ENCODE results near the gene CIRBP. TPM values are rescaled to one million over a fixed set of nuclear protein-coding genes. Genes with fewer than 3 reads are reported as not detected.

CIRBP gene
- total RNA-seq, 1 experiment from 2014 or later, result 263 TPM

DNA sequence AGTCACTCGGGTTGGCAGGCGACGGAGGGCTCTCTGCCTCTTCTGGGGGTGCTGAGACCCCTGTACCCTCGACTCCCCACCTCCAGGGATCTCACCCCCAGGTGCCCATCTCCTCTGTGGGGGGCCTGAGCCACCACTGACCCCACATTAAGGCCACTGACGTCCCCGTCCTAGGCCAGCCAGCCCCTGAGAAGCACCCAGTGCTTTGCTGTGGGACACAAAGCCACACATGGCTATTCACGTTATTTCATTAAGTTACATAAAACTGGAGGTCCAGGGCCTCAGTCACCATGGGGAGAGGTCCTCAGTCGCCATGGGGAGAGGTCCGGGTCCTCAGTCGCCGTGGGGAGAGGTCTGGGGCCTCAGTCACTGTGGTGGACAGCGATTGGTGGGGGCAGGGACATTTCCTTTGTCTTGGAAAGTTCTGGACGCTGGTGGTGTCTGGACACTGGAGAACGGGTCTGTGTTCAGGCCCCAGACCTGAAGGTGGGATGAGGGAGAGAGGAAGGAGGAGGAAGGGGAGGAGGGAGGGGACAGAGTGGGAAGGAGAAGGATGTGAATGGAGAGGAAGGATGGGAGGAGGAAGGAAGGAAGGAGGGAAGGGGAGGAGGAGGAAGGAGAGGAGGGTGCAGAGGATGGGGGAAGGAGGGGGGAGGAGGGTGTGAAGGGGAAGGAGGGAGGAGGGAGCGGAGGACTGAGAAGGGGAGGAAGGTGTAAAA is 12.6 kb downstream of the CIRBP start:
- Histone ChIP-seq H2BK12ac (ENCODE audit: insufficient read length, low read depth, low read length) (no peak overlapping the region), H3K9ac (ENCODE audit: extremely low read depth, insufficient read length, low read length) (no peak overlapping the region), H3K9me3 (ENCODE audit: control insufficient read depth, low read depth, low read length) (no peaks in the 10 kb centered on the region), H3K14ac (ENCODE audit: insufficient read depth, low read length) (no peak overlapping the region), H3K4me2 (ENCODE audit: insufficient read depth, insufficient read length, low read length) (no peak overlapping the region), H3K27ac (ENCODE audit: insufficient read length, low read depth, low read length) (no peak overlapping the region), H2AK5ac (ENCODE audit: insufficient read length, low read length) (no peak overlapping the region), H2BK120ac (ENCODE audit: low read depth, low read length, poor library complexity, severe bottlenecking) (no peak overlapping the region), H4K91ac (ENCODE audit: insufficient read length, low read depth, low read length) (no peak overlapping the region), H3K4ac (ENCODE audit: low read depth, low read length) (no peak overlapping the region), H3K23me2 (ENCODE audit: insufficient read length, low read depth, low read length, poor library complexity, severe bottlenecking) (peaks cover 4% of the 10 kb centered on the region), H2BK5ac (ENCODE audit: insufficient read length, low read length) (no peak overlapping the region), H4K20me1 (ENCODE audit: control insufficient read depth, insufficient read depth, insufficient read length) (no peaks in the 10 kb centered on the region), H3K56ac (ENCODE audit: insufficient read length, low read depth, low read length) (no peak overlapping the region), H2BK15ac (ENCODE audit: low read depth, low read length) (no peak overlapping the region), H3K18ac (ENCODE audit: insufficient read length, low read depth, low read length) (no peak overlapping the region), H3K23ac (ENCODE audit: insufficient read length, low read depth, low read length) (no peak overlapping the region), H4K5ac (ENCODE audit: insufficient read length, low read depth, low read length) (no peak overlapping the region), H3K79me2 (ENCODE audit: insufficient read depth, low read length) (no peaks in the 10 kb centered on the region), H3K79me1 (ENCODE audit: insufficient read depth, low read depth, low read length, poor library complexity, severe bottlenecking) (no peaks in the 10 kb centered on the region), H4K8ac (replicated peaks; ENCODE audit: insufficient read length, low read depth, low read length) (no peak overlapping the region), H2AFZ (ENCODE audit: low read length) (no peak overlapping the region), H3K4me1 (ENCODE audit: insufficient read depth, low read length) (no peaks in the 10 kb centered on the region), H3T11ph (ENCODE audit: low read length) (no peak overlapping the region), H2BK20ac (ENCODE audit: low read depth, low read length, poor library complexity, severe bottlenecking) (no peak overlapping the region), H3K27me3 (ENCODE audit: insufficient read depth, low read length) (no peaks in the 10 kb centered on the region)
- Mint-ChIP-seq H3K27me3 (ENCODE audit: low read depth) (peaks cover 15% of the 10 kb centered on the region), H3K9me3 (no peaks in the 10 kb centered on the region), H3K36me3 (ENCODE audit: insufficient read depth in 1 of 3, low read depth in 3 of 3) (peaks cover 0 to 31% (median 13%) of the 10 kb centered on the region in 3 experiments; a peak in 5 of 7 replicates), H3K4me3 (no peak overlapping the region), H3K27ac (no peak overlapping the region), H3K4me1 (peaks cover 12 to 23% of the 10 kb centered on the region in 2 experiments)
- TF ChIP-seq, protein P1, sequence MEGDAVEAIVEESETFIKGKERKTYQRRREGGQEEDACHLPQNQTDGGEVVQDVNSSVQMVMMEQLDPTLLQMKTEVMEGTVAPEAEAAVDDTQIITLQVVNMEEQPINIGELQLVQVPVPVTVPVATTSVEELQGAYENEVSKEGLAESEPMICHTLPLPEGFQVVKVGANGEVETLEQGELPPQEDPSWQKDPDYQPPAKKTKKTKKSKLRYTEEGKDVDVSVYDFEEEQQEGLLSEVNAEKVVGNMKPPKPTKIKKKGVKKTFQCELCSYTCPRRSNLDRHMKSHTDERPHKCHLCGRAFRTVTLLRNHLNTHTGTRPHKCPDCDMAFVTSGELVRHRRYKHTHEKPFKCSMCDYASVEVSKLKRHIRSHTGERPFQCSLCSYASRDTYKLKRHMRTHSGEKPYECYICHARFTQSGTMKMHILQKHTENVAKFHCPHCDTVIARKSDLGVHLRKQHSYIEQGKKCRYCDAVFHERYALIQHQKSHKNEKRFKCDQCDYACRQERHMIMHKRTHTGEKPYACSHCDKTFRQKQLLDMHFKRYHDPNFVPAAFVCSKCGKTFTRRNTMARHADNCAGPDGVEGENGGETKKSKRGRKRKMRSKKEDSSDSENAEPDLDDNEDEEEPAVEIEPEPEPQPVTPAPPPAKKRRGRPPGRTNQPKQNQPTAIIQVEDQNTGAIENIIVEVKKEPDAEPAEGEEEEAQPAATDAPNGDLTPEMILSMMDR (conservative IDR thresholded peaks at IDR 0.05), result no peak
- no CpG with 5 or more reads among the region's 15 CpGs for WGBS (ENCODE audit: extremely low coverage, insufficient read length, low lambda C conversion rate)
- no peak for DNase-seq
